NCI-H2081 treated with DMSO at 0.1 percent for 48 hours (cell line): ENCODE data around the gene RXRA.

Source experiments
- DNase-seq: peaks from one replicate; lab custom pipeline; 2025; lab: John Stamatoyannopoulos, UW

RXRA gene

GRCh38 chr9:134416385-134417015 lies 90.2 kb downstream of the RXRA start:
- DNase-seq, result no peak

DNA sequence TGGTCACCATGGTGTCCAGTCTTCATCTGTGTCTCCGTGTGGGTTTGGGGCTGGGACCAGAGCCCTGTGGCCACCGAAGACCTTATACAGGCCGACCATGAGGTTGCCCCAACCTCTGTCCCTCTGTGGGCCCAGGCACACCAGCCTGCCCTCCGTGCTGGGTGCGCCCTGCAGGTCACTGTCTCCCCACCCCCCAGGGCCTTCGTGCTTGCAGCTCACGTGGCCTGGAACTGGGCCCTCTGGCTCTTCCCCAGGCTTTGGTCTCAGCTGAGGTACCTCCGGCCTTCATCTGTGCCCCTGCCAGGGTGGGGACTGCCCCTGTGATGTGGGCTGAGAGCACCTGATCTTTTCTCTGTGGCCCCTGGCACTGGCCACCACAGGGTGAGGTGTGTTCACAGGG lies 92.1 kb downstream of the RXRA start:
- DNase-seq, result no peak

- no peak for DNase-seq
Observed at GRCh38 chr9:134419000-134419683, 92.9 kb downstream of the RXRA start.

- DNase-seq, result no peak
Observed at GRCh38 chr9:134419684-134420076, 93.4 kb downstream of the RXRA start.

DNA sequence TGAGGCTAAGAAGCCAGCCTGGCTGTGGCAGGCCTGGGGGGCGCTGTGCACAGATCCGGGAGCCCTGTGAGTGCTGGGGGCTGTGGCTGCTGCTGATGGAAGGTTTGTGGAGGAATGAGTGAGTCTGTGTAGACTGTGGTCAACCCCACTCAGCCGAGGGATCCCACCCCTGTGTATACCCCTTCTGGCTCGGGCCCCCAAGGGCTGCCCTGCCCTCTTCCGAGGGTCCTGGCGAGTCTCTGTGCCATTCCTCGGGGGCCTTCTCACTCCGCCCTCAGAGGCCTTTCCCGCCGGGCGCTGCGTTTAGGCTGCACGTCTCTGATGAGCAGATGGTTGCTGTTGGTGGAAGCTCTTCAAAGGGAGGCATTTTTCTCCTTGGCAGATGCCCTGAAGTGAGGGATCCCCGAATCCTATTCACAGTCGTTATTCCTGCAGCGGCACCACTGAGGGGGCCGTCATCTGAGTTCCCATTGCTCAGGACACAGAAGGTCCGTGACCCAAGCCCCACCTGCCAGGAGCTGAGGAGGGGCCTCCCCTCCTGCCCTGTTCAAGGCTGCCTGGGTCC lies 94.1 kb downstream of the RXRA start:
- DNase-seq, result no peak

- no peak for DNase-seq
Observed at GRCh38 chr9:134420974-134421432, 94.7 kb downstream of the RXRA start.

GRCh38 chr9:134421888-134422287 lies 95.6 kb downstream of the RXRA start:
- no peak for DNase-seq

DNA sequence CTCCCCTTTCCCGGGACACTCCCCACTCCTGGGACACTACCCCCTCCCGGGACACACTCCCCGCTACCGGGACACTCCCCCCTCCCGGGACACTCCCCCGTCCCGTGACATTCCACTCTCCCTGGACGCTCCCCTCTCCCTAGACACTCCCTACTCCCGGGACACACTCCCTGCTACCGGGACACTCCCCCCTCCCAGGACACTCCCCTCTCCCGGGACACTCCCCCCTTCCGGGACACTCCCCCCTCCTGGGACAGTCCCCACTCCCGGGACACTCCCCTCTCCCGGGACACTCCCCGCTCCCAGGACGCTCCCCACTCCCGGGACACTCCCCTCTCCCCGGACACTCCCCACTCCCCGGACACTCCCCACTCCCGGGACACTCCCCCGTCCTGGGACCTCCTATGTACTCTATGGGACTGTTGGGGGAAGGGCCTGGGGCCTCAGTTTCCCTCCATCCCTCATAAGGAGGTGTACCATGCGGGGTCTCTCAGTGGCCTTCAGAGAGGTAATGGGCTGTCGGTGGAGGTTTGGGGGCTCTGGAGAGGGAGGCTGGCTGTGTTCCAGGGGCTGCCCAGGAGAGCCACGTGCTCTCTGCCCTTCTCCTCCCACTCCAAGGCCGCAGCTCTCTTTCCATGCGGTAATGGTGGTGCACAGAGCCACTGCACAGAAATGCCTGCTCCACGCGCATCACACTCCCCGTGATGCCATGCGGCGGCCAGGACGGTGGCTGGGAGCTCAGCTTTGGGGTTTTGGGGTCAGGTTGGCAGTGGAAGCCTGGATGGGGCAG lies 96.2 kb downstream of the RXRA start:
- no peak for DNase-seq

- DNase-seq, result no peak
Observed at GRCh38 chr9:134423166-134423565, 96.9 kb downstream of the RXRA start.

- no peak for DNase-seq
Observed at GRCh38 chr9:134423749-134424148, 97.5 kb downstream of the RXRA start.

DNA sequence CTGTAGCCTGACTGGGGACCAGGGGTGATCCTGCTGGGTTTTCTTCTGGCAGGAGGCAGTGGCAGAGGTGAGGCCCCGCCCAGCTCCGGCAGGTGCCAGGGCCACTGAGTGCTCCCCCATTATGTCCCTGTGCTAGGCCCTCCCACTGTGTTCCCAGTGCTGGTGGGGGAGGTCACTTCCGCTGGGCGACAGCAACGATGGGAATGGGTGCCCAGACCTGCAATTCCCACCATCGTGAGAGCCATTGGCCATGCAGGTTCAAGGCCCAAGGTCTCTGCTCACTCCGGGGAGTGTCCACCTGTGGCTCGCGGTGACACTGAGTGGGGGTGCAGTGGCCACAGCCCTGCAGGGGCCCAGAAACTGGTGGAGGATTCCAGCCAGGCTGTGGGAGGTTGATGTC lies 98.6 kb downstream of the RXRA start:
- DNase-seq, result no peak

GRCh38 chr9:134425401-134425800 lies 99.1 kb downstream of the RXRA start:
- no peak for DNase-seq

DNA sequence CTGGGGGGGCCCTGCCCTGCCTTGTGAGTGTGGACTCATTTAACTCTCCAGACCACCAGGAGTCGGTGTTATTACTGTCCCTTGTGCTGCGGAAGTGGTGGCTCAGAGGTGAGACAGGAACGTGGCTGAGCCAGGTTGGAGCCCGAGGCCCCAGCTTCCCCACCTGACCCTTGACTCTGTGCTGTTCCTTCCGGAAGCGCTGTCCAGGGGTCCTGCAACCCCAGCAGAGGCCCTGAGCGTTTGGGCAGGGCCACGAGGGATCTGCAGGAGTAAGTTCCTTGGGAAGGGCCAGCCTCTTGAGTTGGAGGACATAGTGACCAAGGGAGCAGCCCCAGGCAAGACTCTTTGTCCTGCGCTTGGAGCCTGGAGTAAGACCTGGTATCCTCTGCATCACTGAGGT lies 99.6 kb downstream of the RXRA start:
- DNase-seq, result no peak

DNA sequence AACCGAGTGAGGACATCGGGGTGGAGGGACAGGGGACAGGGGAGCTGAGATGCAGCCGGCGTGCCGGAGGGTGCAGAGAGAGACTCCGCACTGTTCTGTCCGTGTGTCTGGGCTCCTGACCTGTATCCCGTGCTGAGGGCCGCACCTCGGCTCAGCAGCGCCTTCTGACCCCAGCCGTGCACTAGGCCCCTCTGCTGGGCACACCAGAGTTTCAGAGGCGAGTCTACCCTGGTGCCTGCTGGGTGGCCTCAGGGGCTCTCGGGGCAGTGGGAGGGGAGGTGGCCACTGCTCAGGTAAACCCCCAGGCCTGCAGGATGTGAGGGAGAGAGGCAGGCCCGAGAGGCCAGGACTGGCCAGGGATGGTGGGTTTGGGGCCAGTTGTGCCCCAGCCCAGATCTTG lies 100.2 kb downstream of the RXRA start:
- DNase-seq, result no peak

GRCh38 chr9:134427153-134427782 lies 101.0 kb downstream of the RXRA start:
- DNase-seq, result no peak

- no peak for DNase-seq
Observed at GRCh38 chr9:134428559-134428958, 102.3 kb downstream of the RXRA start.

DNA sequence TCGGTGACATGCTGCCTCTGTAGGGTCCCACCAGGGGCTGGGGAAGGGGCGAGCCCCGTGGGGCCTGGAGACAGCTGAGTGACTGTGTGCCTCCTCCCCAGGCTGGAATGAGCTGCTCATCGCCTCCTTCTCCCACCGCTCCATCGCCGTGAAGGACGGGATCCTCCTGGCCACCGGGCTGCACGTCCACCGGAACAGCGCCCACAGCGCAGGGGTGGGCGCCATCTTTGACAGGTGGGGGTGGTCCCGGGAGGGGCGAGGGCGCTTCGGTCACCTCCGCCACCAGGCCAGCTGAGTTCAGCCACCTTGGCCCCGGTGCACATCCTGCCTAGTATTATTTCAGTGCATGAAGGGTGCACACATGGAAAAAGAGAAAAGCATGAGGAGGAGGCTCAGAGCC lies 102.8 kb downstream of the RXRA start:
- no peak for DNase-seq

DNA sequence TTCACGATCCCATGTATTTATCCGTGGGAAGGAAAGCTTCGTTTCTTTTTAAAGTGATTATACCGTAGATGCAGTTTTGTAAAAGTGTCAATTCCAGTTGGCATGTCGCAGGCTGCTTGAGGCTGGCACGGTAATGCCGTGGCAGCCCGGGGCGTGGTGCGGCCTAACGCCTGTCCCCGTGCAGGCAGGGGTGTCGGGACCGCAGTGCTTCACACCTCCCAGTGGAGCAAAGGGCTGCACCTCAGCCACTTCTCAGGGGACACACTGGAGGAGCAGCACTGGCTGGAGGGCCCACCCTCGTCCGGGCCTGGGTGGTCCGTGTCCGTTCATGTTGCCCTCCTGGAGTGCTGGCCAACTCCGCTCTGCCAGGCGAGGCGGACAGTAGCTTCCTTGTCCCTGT lies 103.2 kb downstream of the RXRA start:
- no peak for DNase-seq

- no peak for DNase-seq
Observed at GRCh38 chr9:134431095-134431494, 104.8 kb downstream of the RXRA start.

GRCh38 chr9:134431626-134432025 lies 105.4 kb downstream of the RXRA start:
- no peak for DNase-seq

- no peak for DNase-seq
Observed at GRCh38 chr9:134432471-134432870, 106.2 kb downstream of the RXRA start.

DNA sequence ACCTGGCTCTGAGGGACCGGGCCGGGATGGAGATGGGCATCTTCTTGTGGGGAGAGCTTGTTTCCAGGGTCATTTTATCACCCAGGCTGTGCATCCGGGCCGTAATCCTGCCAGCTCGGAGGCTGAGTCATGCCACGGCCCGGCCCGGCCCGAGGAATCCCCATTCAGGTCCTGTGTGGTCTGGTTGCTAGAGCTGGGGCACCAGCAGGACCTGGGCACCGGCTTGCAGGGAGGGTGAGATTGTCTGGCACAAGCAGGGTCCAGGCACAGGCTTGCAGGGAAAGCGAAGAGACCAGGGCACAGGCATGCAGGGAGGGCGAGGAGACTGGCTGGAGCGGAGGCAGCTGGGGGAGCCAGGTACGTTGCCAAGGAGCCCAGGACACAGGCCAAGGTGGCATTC lies 106.8 kb downstream of the RXRA start:
- no peak for DNase-seq
